HCT116 (cell line): Measurements from ENCODE around the gene F13A1. TPM values are rescaled to one million over a fixed set of nuclear protein-coding genes. Genes with fewer than 3 reads are reported as not detected.

Experiments used
- ATAC-seq: fragments of 200-7000 bp; cut with Tn5 transposase; 2 replicates; pipeline ENCODE4 v1.9.1; 2020; ENCODE audit warnings: mild to moderate bottlenecking, moderate library complexity
- BruUV-seq: library from RNA; stranded (reverse); fragments of 400-500 nt; replicated peaks from 2 replicates; lab custom pipeline; 2021; lab: Mats Ljungman, UMichigan
- CTCF ChIA-PET: fragments of 300-600 bp; sonication (Branson Sonifier 250); formaldehyde crosslinking; loops from one replicate; lab custom pipeline; 2021; ENCODE audit warnings: antibody characterized with exemption; lab: Charles Lee
- POLR2A ChIA-PET: fragments of 300-600, 350-600 bp; sonication (Branson Sonifier 250); formaldehyde crosslinking; loops from one replicate; lab custom pipeline; 2021; ENCODE audit warnings: antibody characterized with exemption; lab: Charles Lee
- RAD21 ChIA-PET, 2 experiments: fragments of 300-600 bp; sonication (Branson Sonifier 250); formaldehyde crosslinking; loops; one replicate each; lab custom pipeline; 2023; ENCODE audit warnings: low total read pairs in 2 of 2; ENCODE audit not compliant: uncharacterized antibody in 2 of 2, unreplicated experiment in 2 of 2, low non-redundant PET in 1 of 2; lab: Charles Lee
- DNase-seq: peaks from one replicate; pipeline ENCODE4 v3.0.0-alpha.2; 2010; ENCODE audit warnings: low read depth, low spot score
- H2AFZ ChIP-seq: fragments of 200-600 bp; shearing (Covaris generic), sonication (generic); 2 replicates; pipeline ENCODE4 v1.6.1; 2017; ENCODE audit warnings: low read depth, mixed run types, mixed read lengths, antibody characterized with exemption, low read length; ENCODE audit not compliant: poor library complexity, severe bottlenecking
- H3K27ac ChIP-seq: 2 replicates; pipeline ENCODE4 v1.5.1; 2012; ENCODE audit warnings: low read depth, low read length
- H3K27me3 ChIP-seq: fragments of 200-600 bp; sonication (generic); 2 replicates; pipeline ENCODE4 v1.6.1; 2016; ENCODE audit warnings: mixed run types, low read length, mixed read lengths; ENCODE audit not compliant: insufficient read depth
- H3K36me3 ChIP-seq, 2 experiments: fragments of 200-500 bp in 1 of 2; fragments of 200-600 bp in 1 of 2; sonication (Bioruptor generic) in 1 of 2; sonication (generic) in 1 of 2; 2 replicates each; pipeline versions ENCODE4 v1.5.1 to v1.6.1; 2014 to 2016; ENCODE audit warnings: low read length in 2 of 2, inconsistent platforms in 1 of 2, mixed read lengths in 1 of 2, mixed run types in 1 of 2; ENCODE audit not compliant: insufficient read depth in 2 of 2, control insufficient read depth in 1 of 2
- H3K4me1 ChIP-seq, 2 experiments: fragments of 200-600 bp in 1 of 2; sonication (generic) in 1 of 2; 2 replicates each; pipeline versions ENCODE4 v1.5.1 to v1.6.1; 2012 to 2017; ENCODE audit warnings: low read length in 2 of 2, inconsistent platforms in 1 of 2, mild to moderate bottlenecking in 1 of 2, mixed read lengths in 1 of 2, mixed run types in 1 of 2, moderate library complexity in 1 of 2; ENCODE audit not compliant: insufficient read depth in 2 of 2, control insufficient read depth in 1 of 2
- H3K4me2 ChIP-seq: fragments of 200-600 bp; sonication (generic); 2 replicates; pipeline ENCODE4 v1.6.1; 2017; ENCODE audit warnings: mixed run types, low read length, mixed read lengths
- H3K4me3 ChIP-seq, 2 experiments: fragments of 200-600 bp in 1 of 2; sonication (generic) in 1 of 2; replicated peaks in 1 of 2; 2 replicates each; pipeline ENCODE4 v1.5.1; 2011 to 2016; ENCODE audit warnings: low read length in 2 of 2, control low read depth in 1 of 2, low read depth in 1 of 2, mild to moderate bottlenecking in 1 of 2, mixed read lengths in 1 of 2, mixed run types in 1 of 2
- H3K79me2 ChIP-seq: fragments of 200-600 bp; sonication (generic); 2 replicates; pipeline ENCODE4 v1.6.1; 2017; ENCODE audit warnings: mild to moderate bottlenecking, mixed run types, low read length, moderate library complexity, mixed read lengths; ENCODE audit not compliant: insufficient read depth
- H3K9ac ChIP-seq: fragments of 200-600 bp; sonication (generic); 2 replicates; pipeline ENCODE4 v1.6.1; 2016; ENCODE audit warnings: low read length, mixed read lengths
- H3K9me2 ChIP-seq: fragments of 200-600 bp; sonication (generic), shearing (Covaris generic); 2 replicates; pipeline ENCODE4 v1.6.1; 2017; ENCODE audit warnings: mixed run types, mild to moderate bottlenecking, moderate library complexity; ENCODE audit not compliant: insufficient read depth
- H3K9me3 ChIP-seq, 2 experiments: fragments of 200-500 bp in 1 of 2; fragments of 200-600 bp in 1 of 2; sonication (Bioruptor generic) in 1 of 2; sonication (generic) in 1 of 2; 2 replicates each; pipeline ENCODE4 v1.6.1; 2014 to 2017; ENCODE audit warnings: low read length in 2 of 2, mixed read lengths in 2 of 2, inconsistent platforms in 1 of 2, low read depth in 1 of 2, mild to moderate bottlenecking in 1 of 2, mixed run types in 1 of 2, moderate library complexity in 1 of 2; ENCODE audit not compliant: control insufficient read depth in 1 of 2, insufficient read depth in 1 of 2
- H4K20me1 ChIP-seq: fragments of 200-600 bp; sonication (generic), shearing (Covaris generic); 2 replicates; pipeline ENCODE4 v1.6.1; 2017; ENCODE audit warnings: mixed run types, mild to moderate bottlenecking, moderate library complexity; ENCODE audit not compliant: insufficient read depth
- CBX3 ChIP-seq: IDR thresholded peaks from 2 replicates; pipeline ENCODE4 v1.6.1; 2012; ENCODE audit warnings: low read depth
- CEBPB ChIP-seq: IDR thresholded peaks from 2 replicates; pipeline ENCODE4 v1.6.1; 2012; ENCODE audit warnings: low read depth
- EGR1 ChIP-seq: IDR thresholded peaks from 2 replicates; pipeline ENCODE4 v1.6.1; 2012; ENCODE audit warnings: low read depth
- EZH2 ChIP-seq: fragments of 200-600 bp; sonication (generic); IDR thresholded peaks from 2 replicates; pipeline ENCODE4 v1.6.1; 2017; ENCODE audit warnings: antibody characterized with exemption, mixed run types
- EZH2phosphoT487 ChIP-seq: fragments of 200-600 bp; IDR thresholded peaks from 2 replicates; pipeline ENCODE4 v1.6.1; 2018; ENCODE audit warnings: antibody characterized with exemption, borderline replicate concordance
- FOSL1 ChIP-seq: IDR thresholded peaks from 2 replicates; pipeline ENCODE4 v1.6.1; 2012; ENCODE audit warnings: low read depth
- JUND ChIP-seq: IDR thresholded peaks from 2 replicates; pipeline ENCODE4 v1.6.1; 2012
- POLR2AphosphoS5 ChIP-seq: IDR thresholded peaks from 2 replicates; pipeline ENCODE4 v1.6.1; 2011; ENCODE audit warnings: mild to moderate bottlenecking, low read depth, low read length, moderate library complexity
- RAD21 ChIP-seq: IDR thresholded peaks from 2 replicates; pipeline ENCODE4 v1.6.1; 2012; ENCODE audit warnings: low read depth, mild to moderate bottlenecking
- SIN3A ChIP-seq: IDR thresholded peaks from 2 replicates; pipeline ENCODE4 v1.6.1; 2012; ENCODE audit warnings: low read depth
- SRF ChIP-seq: IDR thresholded peaks from 2 replicates; pipeline ENCODE4 v1.6.1; 2012; ENCODE audit warnings: low read depth
- TCF7L2 ChIP-seq: IDR thresholded peaks from 2 replicates; pipeline ENCODE4 v1.7.0; 2011; ENCODE audit warnings: borderline replicate concordance, inconsistent platforms; ENCODE audit not compliant: insufficient read depth, insufficient read length; ENCODE audit errors: extremely low read depth
- ZNF274 ChIP-seq: fragments of 200-500 bp; sonication (Bioruptor generic); IDR thresholded peaks from 2 replicates; pipeline ENCODE4 v1.6.1; 2014; ENCODE audit warnings: mild to moderate bottlenecking, low read depth, low read length, inconsistent platforms
- intact Hi-C: fragments of 100-400 bp; cut with micrococcal nuclease; formaldehyde crosslinking; loops from 2 replicates; pipeline ENCODE4 v1.10.0; 2022
- total RNA-seq: library from RNA; stranded (reverse); gene quantifications from one replicate; pipeline ENCODE4 v1.2.1, GENCODE V29; 2021; ENCODE audit not compliant: unreplicated experiment
- TF ChIP-seq, protein P1 (sequence below): IDR thresholded peaks from 2 replicates; pipeline ENCODE4 v1.6.1; 2012; ENCODE audit warnings: low read depth
- TF ChIP-seq, protein P2 (sequence below), 3 experiments: fragments of 200-600 bp in 1 of 3; sonication (generic) in 1 of 3; IDR thresholded peaks in 2 of 3; conservative IDR thresholded peaks in 1 of 3; 2 replicates each; pipeline ENCODE4 v1.5.1; 2012 to 2017; ENCODE audit warnings: low read depth in 2 of 3, low read length in 2 of 3, antibody characterized with exemption in 1 of 3, borderline replicate concordance in 1 of 3, control low read depth in 1 of 3, mild to moderate bottlenecking in 1 of 3, mixed read lengths in 1 of 3, mixed run types in 1 of 3, moderate library complexity in 1 of 3; ENCODE audit not compliant: insufficient read depth in 1 of 3
- TF ChIP-seq, protein P3 (sequence below): IDR thresholded peaks from 2 replicates; pipeline ENCODE4 v1.6.1; 2012
- TF ChIP-seq, protein P4 (sequence below): IDR thresholded peaks from 2 replicates; pipeline ENCODE4 v1.6.1; 2012
- TF ChIP-seq, protein P5 (sequence below): IDR thresholded peaks from 2 replicates; pipeline ENCODE4 v1.6.1; 2011; ENCODE audit warnings: mild to moderate bottlenecking, low read length, moderate library complexity; ENCODE audit not compliant: insufficient replicate concordance; ENCODE audit errors: extremely low read depth

The F13A1 gene
- total RNA-seq, 1 experiment from 2014 or later = 0.34 TPM

DNA sequence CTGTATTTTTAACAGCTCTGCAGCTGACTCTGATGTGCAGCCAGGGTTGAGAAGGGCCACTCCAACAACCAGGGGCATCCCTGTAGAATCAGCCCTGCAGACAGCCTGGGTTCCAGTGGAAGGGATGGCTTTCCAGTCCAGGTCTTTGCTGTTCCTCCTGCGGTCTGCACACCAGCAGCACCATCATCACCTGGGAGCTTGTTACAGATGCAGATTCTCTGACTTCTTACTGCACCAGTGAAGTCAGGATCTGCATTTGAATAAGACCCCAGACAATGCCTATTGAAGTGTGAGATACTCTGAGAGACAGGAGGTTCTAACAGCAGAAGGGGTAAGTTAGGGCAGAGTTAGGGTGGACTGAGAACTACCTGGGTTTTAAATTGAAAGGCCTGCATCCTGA is 151.3 kb downstream of the F13A1 start:
- no peaks in the 10 kb centered on the region for H3K9me2 ChIP-seq
- H3K4me1 ChIP-seq = no peaks in the 10 kb centered on the region
- no peaks in the 10 kb centered on the region for H3K9me3 ChIP-seq
- RAD21 ChIA-PET = no interaction called here
- H3K27me3 ChIP-seq = peaks cover 19% of the 10 kb centered on the region; the same call in 1 of the 2 replicates
- intact Hi-C loops = no loop called here
- no peak overlapping the region for H3K9ac ChIP-seq
- CTCF ChIA-PET = no interaction called here
- no peak overlapping the region for H3K4me2 ChIP-seq
- no peak overlapping the region for H2AFZ ChIP-seq
- no peaks in the 10 kb centered on the region for H4K20me1 ChIP-seq
- BruUV-seq = no TSS peak
- no peak overlapping the region for H3K4me3 ChIP-seq
- no peak overlapping the region for H3K27ac ChIP-seq
- no peak for DNase-seq
- TF ChIP-seq ZNF274 = no peak
- no peak for TF ChIP-seq EGR1
- TF ChIP-seq RAD21 = no peak
- TF ChIP-seq JUND = no peak
- no peak for TF ChIP-seq FOSL1
- TF ChIP-seq, protein P1, sequence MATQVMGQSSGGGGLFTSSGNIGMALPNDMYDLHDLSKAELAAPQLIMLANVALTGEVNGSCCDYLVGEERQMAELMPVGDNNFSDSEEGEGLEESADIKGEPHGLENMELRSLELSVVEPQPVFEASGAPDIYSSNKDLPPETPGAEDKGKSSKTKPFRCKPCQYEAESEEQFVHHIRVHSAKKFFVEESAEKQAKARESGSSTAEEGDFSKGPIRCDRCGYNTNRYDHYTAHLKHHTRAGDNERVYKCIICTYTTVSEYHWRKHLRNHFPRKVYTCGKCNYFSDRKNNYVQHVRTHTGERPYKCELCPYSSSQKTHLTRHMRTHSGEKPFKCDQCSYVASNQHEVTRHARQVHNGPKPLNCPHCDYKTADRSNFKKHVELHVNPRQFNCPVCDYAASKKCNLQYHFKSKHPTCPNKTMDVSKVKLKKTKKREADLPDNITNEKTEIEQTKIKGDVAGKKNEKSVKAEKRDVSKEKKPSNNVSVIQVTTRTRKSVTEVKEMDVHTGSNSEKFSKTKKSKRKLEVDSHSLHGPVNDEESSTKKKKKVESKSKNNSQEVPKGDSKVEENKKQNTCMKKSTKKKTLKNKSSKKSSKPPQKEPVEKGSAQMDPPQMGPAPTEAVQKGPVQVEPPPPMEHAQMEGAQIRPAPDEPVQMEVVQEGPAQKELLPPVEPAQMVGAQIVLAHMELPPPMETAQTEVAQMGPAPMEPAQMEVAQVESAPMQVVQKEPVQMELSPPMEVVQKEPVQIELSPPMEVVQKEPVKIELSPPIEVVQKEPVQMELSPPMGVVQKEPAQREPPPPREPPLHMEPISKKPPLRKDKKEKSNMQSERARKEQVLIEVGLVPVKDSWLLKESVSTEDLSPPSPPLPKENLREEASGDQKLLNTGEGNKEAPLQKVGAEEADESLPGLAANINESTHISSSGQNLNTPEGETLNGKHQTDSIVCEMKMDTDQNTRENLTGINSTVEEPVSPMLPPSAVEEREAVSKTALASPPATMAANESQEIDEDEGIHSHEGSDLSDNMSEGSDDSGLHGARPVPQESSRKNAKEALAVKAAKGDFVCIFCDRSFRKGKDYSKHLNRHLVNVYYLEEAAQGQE = no peak
- no peak for TF ChIP-seq EZH2phosphoT487
- TF ChIP-seq SIN3A = no peak
- TF ChIP-seq EZH2 = no peak
- no peak for TF ChIP-seq CBX3
- TF ChIP-seq, protein P2, sequence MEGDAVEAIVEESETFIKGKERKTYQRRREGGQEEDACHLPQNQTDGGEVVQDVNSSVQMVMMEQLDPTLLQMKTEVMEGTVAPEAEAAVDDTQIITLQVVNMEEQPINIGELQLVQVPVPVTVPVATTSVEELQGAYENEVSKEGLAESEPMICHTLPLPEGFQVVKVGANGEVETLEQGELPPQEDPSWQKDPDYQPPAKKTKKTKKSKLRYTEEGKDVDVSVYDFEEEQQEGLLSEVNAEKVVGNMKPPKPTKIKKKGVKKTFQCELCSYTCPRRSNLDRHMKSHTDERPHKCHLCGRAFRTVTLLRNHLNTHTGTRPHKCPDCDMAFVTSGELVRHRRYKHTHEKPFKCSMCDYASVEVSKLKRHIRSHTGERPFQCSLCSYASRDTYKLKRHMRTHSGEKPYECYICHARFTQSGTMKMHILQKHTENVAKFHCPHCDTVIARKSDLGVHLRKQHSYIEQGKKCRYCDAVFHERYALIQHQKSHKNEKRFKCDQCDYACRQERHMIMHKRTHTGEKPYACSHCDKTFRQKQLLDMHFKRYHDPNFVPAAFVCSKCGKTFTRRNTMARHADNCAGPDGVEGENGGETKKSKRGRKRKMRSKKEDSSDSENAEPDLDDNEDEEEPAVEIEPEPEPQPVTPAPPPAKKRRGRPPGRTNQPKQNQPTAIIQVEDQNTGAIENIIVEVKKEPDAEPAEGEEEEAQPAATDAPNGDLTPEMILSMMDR (IDR thresholded peaks at IDR 0.05 in 2 of 3, conservative IDR thresholded peaks at IDR 0.05 in 1 of 3; ENCODE audit: borderline replicate concordance in 1 of 3, insufficient read depth in 1 of 3, low read depth in 2 of 3, low read length in 2 of 3) = no peak
- TF ChIP-seq POLR2AphosphoS5 = no peak
- no peak for TF ChIP-seq CEBPB
- TF ChIP-seq TCF7L2 = no peak
- TF ChIP-seq, protein P3, sequence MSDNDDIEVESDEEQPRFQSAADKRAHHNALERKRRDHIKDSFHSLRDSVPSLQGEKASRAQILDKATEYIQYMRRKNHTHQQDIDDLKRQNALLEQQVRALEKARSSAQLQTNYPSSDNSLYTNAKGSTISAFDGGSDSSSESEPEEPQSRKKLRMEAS = no peak
- TF ChIP-seq, protein P4, sequence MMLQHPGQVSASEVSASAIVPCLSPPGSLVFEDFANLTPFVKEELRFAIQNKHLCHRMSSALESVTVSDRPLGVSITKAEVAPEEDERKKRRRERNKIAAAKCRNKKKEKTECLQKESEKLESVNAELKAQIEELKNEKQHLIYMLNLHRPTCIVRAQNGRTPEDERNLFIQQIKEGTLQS = no peak
- TF ChIP-seq, protein P5, sequence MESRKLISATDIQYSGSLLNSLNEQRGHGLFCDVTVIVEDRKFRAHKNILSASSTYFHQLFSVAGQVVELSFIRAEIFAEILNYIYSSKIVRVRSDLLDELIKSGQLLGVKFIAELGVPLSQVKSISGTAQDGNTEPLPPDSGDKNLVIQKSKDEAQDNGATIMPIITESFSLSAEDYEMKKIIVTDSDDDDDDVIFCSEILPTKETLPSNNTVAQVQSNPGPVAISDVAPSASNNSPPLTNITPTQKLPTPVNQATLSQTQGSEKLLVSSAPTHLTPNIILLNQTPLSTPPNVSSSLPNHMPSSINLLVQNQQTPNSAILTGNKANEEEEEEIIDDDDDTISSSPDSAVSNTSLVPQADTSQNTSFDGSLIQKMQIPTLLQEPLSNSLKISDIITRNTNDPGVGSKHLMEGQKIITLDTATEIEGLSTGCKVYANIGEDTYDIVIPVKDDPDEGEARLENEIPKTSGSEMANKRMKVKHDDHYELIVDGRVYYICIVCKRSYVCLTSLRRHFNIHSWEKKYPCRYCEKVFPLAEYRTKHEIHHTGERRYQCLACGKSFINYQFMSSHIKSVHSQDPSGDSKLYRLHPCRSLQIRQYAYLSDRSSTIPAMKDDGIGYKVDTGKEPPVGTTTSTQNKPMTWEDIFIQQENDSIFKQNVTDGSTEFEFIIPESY = no peak
- TF ChIP-seq SRF = no peak
- H3K36me3 ChIP-seq = no peaks in the 10 kb centered on the region
- ATAC-seq = no peak
- POLR2A ChIA-PET = no interaction called here
- H3K79me2 ChIP-seq = no peaks in the 10 kb centered on the region
